A549 treated with ZK216348 at 1 μM for 4 hours (cell line): ENCODE measurements around the gene UTP14C. TPM values are rescaled to one million over a fixed set of nuclear protein-coding genes. Genes with fewer than 3 reads are reported as not detected.

Experiments
- total RNA-seq: library from RNA; stranded (reverse); fragments of 200-300 nt; extraction: Qiagen RNA extraction; gene quantifications from 5 replicates; pipeline ENCODE4 v1.2.3, GENCODE V29; 2022; ENCODE audit warnings: low read depth

Gene UTP14C, protein sequence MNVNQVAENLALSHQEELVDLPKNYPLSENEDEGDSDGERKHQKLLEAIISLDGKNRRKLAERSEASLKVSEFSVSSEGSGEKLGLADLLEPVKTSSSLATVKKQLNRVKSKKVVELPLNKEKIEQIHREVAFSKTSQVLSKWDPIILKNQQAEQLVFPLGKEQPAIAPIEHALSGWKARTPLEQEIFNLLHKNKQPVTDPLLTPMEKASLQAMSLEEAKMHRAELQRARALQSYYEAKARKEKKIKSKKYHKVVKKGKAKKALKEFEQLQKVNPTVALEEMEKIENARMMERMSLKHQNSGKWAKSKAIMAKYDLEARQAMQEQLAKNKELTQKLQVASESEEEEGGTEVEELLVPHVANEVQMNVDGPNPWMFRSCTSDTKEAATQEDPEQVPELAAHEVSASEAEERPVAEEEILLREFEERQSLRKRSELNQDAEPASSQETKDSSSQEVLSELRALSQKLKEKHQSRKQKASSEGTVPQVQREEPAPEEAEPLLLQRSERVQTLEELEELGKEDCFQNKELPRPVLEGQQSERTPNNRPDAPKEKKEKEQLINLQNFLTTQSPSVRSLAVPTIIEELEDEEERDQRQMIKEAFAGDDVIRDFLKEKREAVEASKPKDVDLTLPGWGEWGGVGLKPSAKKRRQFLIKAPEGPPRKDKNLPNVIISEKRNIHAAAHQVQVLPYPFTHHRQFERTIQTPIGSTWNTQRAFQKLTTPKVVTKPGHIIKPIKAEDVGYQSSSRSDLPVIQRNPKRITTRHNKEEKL
- 5.2 to 8.0 TPM (median 6.3 TPM) in 5 replicates for total RNA-seq

GRCh38 chr13:52024481-52024880 lies at the start of gene UTP14C:
TSS of gene UTP14C (plus strand) at chr13:52024691. CDS start at chr13:52028805, 4,114 bp downstream.

DNA sequence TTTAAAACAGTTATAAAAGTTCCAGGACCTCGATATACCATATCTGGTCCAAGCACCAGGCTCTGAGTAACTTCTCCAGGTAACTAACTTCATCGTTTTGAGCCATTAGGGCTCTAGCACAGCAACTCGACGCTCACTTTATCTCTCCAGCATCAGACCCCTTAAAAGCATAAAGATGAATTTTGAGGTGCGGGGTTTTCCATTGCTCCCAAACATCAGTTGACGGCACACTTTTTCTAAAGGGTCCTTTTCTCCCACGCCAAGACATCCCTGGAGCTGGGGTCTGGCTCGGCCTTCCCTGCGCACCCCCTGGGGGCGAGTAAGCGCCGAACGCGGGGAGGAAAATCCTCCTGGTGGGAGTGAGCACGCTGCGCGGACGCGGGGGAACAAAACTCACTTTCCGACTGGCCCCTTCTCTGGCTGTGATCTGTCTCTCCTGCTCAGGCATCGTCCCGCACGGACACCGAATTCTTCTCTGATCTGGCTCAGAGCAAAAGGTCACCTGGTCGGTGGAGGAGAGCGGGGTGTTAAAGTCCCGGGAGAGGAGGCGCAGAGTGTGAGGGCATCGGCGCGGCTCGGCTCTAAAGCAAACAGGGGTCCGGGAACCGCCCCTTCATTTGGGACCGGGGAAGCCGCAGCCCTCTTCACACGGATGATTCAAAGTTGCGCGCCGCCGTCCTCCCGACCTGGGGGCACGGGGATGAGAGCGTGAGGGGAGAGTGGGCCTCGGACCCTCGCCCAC lies 13.4 kb upstream of the UTP14C start, which contains the start of gene ATP7B:
TSS of gene ATP7B (minus strand) at position 561 of the 742 bp plus-strand sequence. CDS start at position 448, 113 bp downstream.

GRCh38 chr13:52011632-52012511 lies 12.6 kb upstream of the UTP14C start, which contains the start of gene ALG11:
TSS of gene ALG11 (plus strand) at chr13:52012398. CDS start at chr13:52012419, 21 bp downstream.

Other genes starting within 250 kb of the UTP14C start
- 3.9 to 5.9 TPM (median 4.9 TPM) in 5 replicates for gene DHRS12, start 220.5 kb upstream of the UTP14C start, total RNA-seq
- gene TMEM272, start 179.5 kb upstream of the UTP14C start, total RNA-seq = not detected in 5 replicates
- gene CCDC70, start 162.7 kb upstream of the UTP14C start, total RNA-seq = not detected in 5 replicates
- 1.8 to 3.1 TPM (median 2.9 TPM) in 5 replicates for gene ATP7B, start 13.2 kb upstream of the UTP14C start, total RNA-seq
- gene ALG11, start 12.3 kb upstream of the UTP14C start, total RNA-seq = 5.8 to 10.0 TPM (median 8.1 TPM) in 5 replicates
- 0.07 to 0.11 TPM in 2 of 5 replicates, not detected in the others for gene NEK5, start 104.4 kb downstream of the UTP14C start, total RNA-seq
- 5.9 to 9.7 TPM (median 8.0 TPM) in 5 replicates for gene NEK3, start 134.9 kb downstream of the UTP14C start, total RNA-seq